Immature natural killer cell (primary cell): Measurements from ENCODE around the gene WNT3A. TPM values are rescaled to one million over a fixed set of nuclear protein-coding genes. Genes with fewer than 3 reads are reported as not detected.

Experiments used
- DNase-seq, 3 donors: peaks; one replicate each; pipeline ENCODE4 v3.0.0; 2022; ENCODE audit warnings: mixed read lengths in 1 of 3
- H3K27ac Mint-ChIP-seq, 6 donors: one replicate each; pipeline ENCODE4 v1.8.0; 2020; ENCODE audit warnings: mixed read lengths in 6 of 6, mild to moderate bottlenecking in 5 of 6, inconsistent platforms in 4 of 6, moderate library complexity in 3 of 6
- H3K27me3 Mint-ChIP-seq, 3 donors: one replicate each; pipeline ENCODE4 v1.8.0; 2020 to 2021; ENCODE audit warnings: low read depth in 3 of 3, mild to moderate bottlenecking in 3 of 3, mixed read lengths in 3 of 3, moderate library complexity in 3 of 3, inconsistent platforms in 1 of 3
- H3K36me3 Mint-ChIP-seq, 3 donors: one replicate each; pipeline ENCODE4 v1.8.0; 2020; ENCODE audit warnings: mixed read lengths in 3 of 3, inconsistent platforms in 2 of 3, mild to moderate bottlenecking in 2 of 3
- H3K4me1 Mint-ChIP-seq, 2 donors: one replicate each; pipeline ENCODE4 v1.8.0; 2020; ENCODE audit warnings: inconsistent platforms in 2 of 2, mild to moderate bottlenecking in 2 of 2, mixed read lengths in 2 of 2, moderate library complexity in 1 of 2
- H3K4me3 Mint-ChIP-seq, 5 donors: one replicate each; pipeline ENCODE4 v1.8.0; 2020; ENCODE audit warnings: mild to moderate bottlenecking in 5 of 5, mixed read lengths in 5 of 5, inconsistent platforms in 3 of 5, moderate library complexity in 3 of 5
- H3K9me3 Mint-ChIP-seq, 6 donors: one replicate each; pipeline ENCODE4 v1.8.0; 2020; ENCODE audit warnings: mild to moderate bottlenecking in 6 of 6, mixed read lengths in 6 of 6, inconsistent platforms in 4 of 6, moderate library complexity in 3 of 6
- polyA plus RNA-seq, 3 donors: library from polyadenylated mRNA; unstranded; fragments of 300-500 nt; fragmentation: Illumina TruSeq; gene quantifications; one replicate each; pipeline ENCODE4 v1.2.3, GENCODE V29; 2021

The WNT3A gene
- polyA plus RNA-seq, 3 donors from 2014 or later = not detected

DNA sequence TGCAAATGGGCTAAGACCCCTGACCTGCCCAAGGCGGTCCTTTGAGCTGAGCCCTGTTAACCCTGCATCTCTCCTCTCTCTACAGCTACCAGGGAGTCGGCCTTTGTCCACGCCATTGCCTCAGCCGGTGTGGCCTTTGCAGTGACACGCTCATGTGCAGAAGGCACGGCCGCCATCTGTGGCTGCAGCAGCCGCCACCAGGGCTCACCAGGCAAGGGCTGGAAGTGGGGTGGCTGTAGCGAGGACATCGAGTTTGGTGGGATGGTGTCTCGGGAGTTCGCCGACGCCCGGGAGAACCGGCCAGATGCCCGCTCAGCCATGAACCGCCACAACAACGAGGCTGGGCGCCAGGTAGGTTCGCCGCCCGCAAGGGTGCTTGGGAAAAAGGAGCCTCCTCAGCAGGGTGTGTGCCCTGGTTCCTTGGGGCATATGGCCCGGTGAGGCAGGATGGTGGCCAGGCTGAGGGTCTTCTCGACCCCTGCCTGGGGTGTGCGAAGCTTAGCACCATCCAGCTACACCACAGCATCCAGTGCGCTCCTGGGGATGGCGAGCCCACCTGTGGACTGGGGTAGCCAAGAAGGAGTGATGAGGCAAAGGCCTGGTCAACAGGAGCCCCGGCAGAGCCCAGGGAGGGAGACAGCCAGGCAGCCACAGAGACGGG is 43.9 kb downstream of the WNT3A start:
- H3K4me1 Mint-ChIP-seq = no peaks in the 10 kb centered on the region
- H3K27me3 Mint-ChIP-seq = peaks cover 6 to 15% (median 8%) of the 10 kb centered on the region in 3 donors
- no peak overlapping the region for H3K27ac Mint-ChIP-seq

GRCh38 chr1:228058172-228058948 is 51.6 kb downstream of the WNT3A start:
- Mint-ChIP-seq H3K27ac (peak overlapping the region in 3 of 6 donors; percentile 14 to 67 (median 25)), H3K4me3 (peak overlapping the region in 3 of 5 donors; percentile 47 to 77 (median 73)), H3K9me3 (peaks cover 0 to 1% (median 0%) of the 10 kb centered on the region in 6 donors), H3K36me3 (peaks cover 0 to 4% (median 0%) of the 10 kb centered on the region in 3 donors), H3K4me1 (peaks cover 7 to 9% of the 10 kb centered on the region in 2 donors), H3K27me3 (peaks cover 12 to 25% (median 22%) of the 10 kb centered on the region in 3 donors)
- no peak for DNase-seq

More for the DNA sequence above, 43.9 kb downstream of the WNT3A start:
- Mint-ChIP-seq H3K9me3 (peaks cover 0 to 1% (median 0%) of the 10 kb centered on the region in 6 donors), H3K36me3 (no peaks in the 10 kb centered on the region), H3K4me3 (no peak overlapping the region)
- DNase-seq = no peak

DNA sequence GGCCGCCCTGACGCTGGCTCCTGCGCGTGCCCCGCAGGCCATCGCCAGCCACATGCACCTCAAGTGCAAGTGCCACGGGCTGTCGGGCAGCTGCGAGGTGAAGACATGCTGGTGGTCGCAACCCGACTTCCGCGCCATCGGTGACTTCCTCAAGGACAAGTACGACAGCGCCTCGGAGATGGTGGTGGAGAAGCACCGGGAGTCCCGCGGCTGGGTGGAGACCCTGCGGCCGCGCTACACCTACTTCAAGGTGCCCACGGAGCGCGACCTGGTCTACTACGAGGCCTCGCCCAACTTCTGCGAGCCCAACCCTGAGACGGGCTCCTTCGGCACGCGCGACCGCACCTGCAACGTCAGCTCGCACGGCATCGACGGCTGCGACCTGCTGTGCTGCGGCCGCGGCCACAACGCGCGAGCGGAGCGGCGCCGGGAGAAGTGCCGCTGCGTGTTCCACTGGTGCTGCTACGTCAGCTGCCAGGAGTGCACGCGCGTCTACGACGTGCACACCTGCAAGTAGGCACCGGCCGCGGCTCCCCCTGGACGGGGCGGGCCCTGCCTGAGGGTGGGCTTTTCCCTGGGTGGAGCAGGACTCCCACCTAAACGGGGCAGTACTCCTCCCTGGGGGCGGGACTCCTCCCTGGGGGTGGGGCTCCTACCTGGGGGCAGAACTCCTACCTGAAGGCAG is 52.3 kb downstream of the WNT3A start:
- Mint-ChIP-seq H3K27ac (peak overlapping the region in 1 of 6 donors; percentile 25), H3K4me3 (peak overlapping the region; percentile 69 to 77 (median 73)), H3K9me3 (no peaks in the 10 kb centered on the region), H3K4me1 (peaks cover 7 to 9% of the 10 kb centered on the region in 2 donors), H3K36me3 (peaks cover 0 to 4% (median 0%) of the 10 kb centered on the region in 3 donors), H3K27me3 (peaks cover 12 to 25% (median 21%) of the 10 kb centered on the region in 3 donors)
- DNase-seq = peak; percentile 58 to 68 (median 61)

- peak overlapping the region in 2 of 6 donors; percentile 40 to 62 for H3K27ac Mint-ChIP-seq
- no peaks in the 10 kb centered on the region for H3K9me3 Mint-ChIP-seq
- peaks cover 0 to 4% (median 0%) of the 10 kb centered on the region in 3 donors for H3K36me3 Mint-ChIP-seq
- peaks cover 7 to 9% of the 10 kb centered on the region in 2 donors for H3K4me1 Mint-ChIP-seq
- peak overlapping the region; percentile 69 to 77 (median 73) for H3K4me3 Mint-ChIP-seq
- H3K27me3 Mint-ChIP-seq = peaks cover 10 to 21% (median 20%) of the 10 kb centered on the region in 3 donors
- peak; percentile 41 to 52 (median 44) for DNase-seq
These were observed 53.0 kb downstream of the WNT3A start for GRCh38 chr1:228059634-228060457.

DNA sequence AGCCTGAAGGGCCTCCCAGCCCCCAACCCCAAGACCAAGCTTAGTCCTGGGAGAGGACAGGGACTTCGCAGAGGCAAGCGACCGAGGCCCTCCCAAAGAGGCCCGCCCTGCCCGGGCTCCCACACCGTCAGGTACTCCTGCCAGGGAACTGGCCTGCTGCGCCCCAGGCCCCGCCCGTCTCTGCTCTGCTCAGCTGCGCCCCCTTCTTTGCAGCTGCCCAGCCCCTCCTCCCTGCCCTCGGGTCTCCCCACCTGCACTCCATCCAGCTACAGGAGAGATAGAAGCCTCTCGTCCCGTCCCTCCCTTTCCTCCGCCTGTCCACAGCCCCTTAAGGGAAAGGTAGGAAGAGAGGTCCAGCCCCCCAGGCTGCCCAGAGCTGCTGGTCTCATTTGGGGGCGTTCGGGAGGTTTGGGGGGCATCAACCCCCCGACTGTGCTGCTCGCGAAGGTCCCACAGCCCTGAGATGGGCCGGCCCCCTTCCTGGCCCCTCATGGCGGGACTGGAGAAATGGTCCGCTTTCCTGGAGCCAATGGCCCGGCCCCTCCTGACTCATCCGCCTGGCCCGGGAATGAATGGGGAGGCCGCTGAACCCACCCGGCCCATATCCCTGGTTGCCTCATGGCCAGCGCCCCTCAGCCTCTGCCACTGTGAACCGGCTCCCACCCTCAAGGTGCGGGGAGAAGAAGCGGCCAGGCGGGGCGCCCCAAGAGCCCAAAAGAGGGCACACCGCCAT is 53.8 kb downstream of the WNT3A start:
- Mint-ChIP-seq H3K27me3 (peaks cover 10 to 23% (median 20%) of the 10 kb centered on the region in 3 donors), H3K27ac (no peak overlapping the region), H3K36me3 (peaks cover 0 to 4% (median 0%) of the 10 kb centered on the region in 3 donors), H3K9me3 (no peaks in the 10 kb centered on the region), H3K4me1 (peaks cover 7 to 9% of the 10 kb centered on the region in 2 donors), H3K4me3 (peak overlapping the region; percentile 32 to 77 (median 51))
- DNase-seq = no peak

GRCh38 chr1:228061411-228062084 is 54.8 kb downstream of the WNT3A start:
- Mint-ChIP-seq H3K27ac (peak overlapping the region in 1 of 6 donors; percentile 68), H3K27me3 (peaks cover 10 to 22% (median 16%) of the 10 kb centered on the region in 3 donors)

GRCh38 chr1:228062085-228062791 is 55.4 kb downstream of the WNT3A start:
- Mint-ChIP-seq H3K27ac (no peak overlapping the region), H3K4me3 (no peak overlapping the region), H3K4me1 (peaks cover 7 to 9% of the 10 kb centered on the region in 2 donors), H3K36me3 (peaks cover 0 to 4% (median 0%) of the 10 kb centered on the region in 3 donors), H3K9me3 (no peaks in the 10 kb centered on the region), H3K27me3 (peaks cover 10 to 28% (median 19%) of the 10 kb centered on the region in 3 donors)
- no peak for DNase-seq

More at GRCh38 chr1:228061411-228062084, 54.8 kb downstream of the WNT3A start:
- no peaks in the 10 kb centered on the region for H3K9me3 Mint-ChIP-seq
- no peak for DNase-seq
- H3K36me3 Mint-ChIP-seq = peaks cover 0 to 4% (median 0%) of the 10 kb centered on the region in 3 donors
- peak overlapping the region in 3 of 5 donors; percentile 20 to 51 (median 42) for H3K4me3 Mint-ChIP-seq
- peaks cover 7 to 9% of the 10 kb centered on the region in 2 donors for H3K4me1 Mint-ChIP-seq

DNA sequence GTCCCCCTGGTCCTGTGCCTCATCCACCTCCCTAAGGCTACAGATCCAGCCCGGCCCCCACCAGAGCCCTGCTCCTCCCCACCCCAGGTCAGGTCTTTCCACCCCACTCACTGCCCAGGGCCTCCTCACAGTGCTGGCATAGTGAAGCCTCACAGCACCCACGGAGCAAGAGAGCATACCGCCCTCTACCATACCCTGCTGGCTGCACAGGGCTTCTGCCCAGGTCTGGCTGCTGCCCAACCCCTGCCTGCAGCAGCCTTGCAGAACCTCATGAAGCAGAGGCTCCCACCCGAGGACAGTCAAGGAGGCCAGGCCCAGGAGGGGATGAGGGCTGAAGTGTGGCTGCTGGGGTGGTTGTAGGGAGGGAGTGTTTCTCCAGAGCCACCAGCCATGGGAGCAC is 56.0 kb downstream of the WNT3A start:
- H3K27ac Mint-ChIP-seq = no peak overlapping the region
- H3K4me1 Mint-ChIP-seq = peaks cover 7 to 9% of the 10 kb centered on the region in 2 donors
- H3K9me3 Mint-ChIP-seq = no peaks in the 10 kb centered on the region
- H3K4me3 Mint-ChIP-seq = no peak overlapping the region
- no peak for DNase-seq
- H3K36me3 Mint-ChIP-seq = peaks cover 0 to 4% (median 0%) of the 10 kb centered on the region in 3 donors
- H3K27me3 Mint-ChIP-seq = peaks cover 11 to 29% (median 19%) of the 10 kb centered on the region in 3 donors

GRCh38 chr1:228063251-228064191 is 56.7 kb downstream of the WNT3A start:
- peaks cover 0 to 4% (median 0%) of the 10 kb centered on the region in 3 donors for H3K36me3 Mint-ChIP-seq
- DNase-seq = no peak
- H3K27ac Mint-ChIP-seq = no peak overlapping the region
- H3K4me1 Mint-ChIP-seq = peaks cover 7 to 9% of the 10 kb centered on the region in 2 donors
- no peak overlapping the region for H3K4me3 Mint-ChIP-seq
- H3K9me3 Mint-ChIP-seq = no peaks in the 10 kb centered on the region
- H3K27me3 Mint-ChIP-seq = peaks cover 6 to 29% (median 14%) of the 10 kb centered on the region in 3 donors

DNA sequence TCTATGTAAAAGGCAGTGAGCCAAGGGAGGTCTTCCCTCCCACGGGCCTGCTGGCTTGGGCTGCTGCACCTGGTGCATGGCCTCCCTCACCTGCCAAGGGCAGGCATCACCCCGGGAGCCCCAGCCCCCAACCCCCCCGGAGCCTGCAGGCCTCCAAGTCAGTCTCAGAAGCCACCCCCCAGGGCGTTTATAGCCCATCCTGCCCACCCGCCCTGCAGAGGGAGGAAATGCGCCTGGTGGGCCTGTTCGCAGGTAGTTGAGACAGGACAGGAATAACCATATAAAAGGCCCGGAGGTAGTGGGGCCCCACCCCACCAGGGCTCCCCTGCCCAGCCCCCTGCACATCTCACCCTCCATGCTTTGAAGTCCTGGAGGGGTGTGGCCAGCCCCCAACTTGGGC is 57.5 kb downstream of the WNT3A start:
- Mint-ChIP-seq H3K27ac (no peak overlapping the region), H3K27me3 (peaks cover 5 to 29% (median 13%) of the 10 kb centered on the region in 3 donors), H3K9me3 (no peaks in the 10 kb centered on the region), H3K4me3 (no peak overlapping the region), H3K4me1 (peaks cover 7 to 9% of the 10 kb centered on the region in 2 donors), H3K36me3 (peaks cover 0 to 4% (median 0%) of the 10 kb centered on the region in 3 donors)
- no peak for DNase-seq
